Sigmoid colon (tissue), 4 donors: ENCODE measurements around the gene CDH19.

Source experiments
- CTCF ChIP-seq, 4 experiments: fragments of 450-650 bp in 3 of 4; fragments of 200-600 bp in 1 of 4; IDR thresholded peaks; one replicate each; pipeline ENCODE4 v1.5.1; 2016 to 2019; ENCODE audit warnings: antibody characterized with exemption in 4 of 4, mild to moderate bottlenecking in 3 of 4, moderate library complexity in 2 of 4
- POLR2A ChIP-seq, 2 donors: fragments of 450-650 bp; IDR thresholded peaks; one replicate each; pipeline ENCODE4 v1.6.1; 2016; ENCODE audit warnings: antibody characterized with exemption in 2 of 2, mild to moderate bottlenecking in 2 of 2, moderate library complexity in 2 of 2
- POLR2AphosphoS5 ChIP-seq, 4 donors: sonication (generic); formaldehyde crosslinking; IDR thresholded peaks; one replicate each; pipeline ENCODE4 v1.6.1; 2017; ENCODE audit warnings: antibody characterized with exemption in 4 of 4

GRCh38 chr18:66607632-66608031 is 3.7 kb upstream of the CDH19 start:
- TF ChIP-seq CTCF (IDR thresholded peaks at IDR 0.05) (no peak), POLR2AphosphoS5 (IDR thresholded peaks at IDR 0.05) (no peak), POLR2A (IDR thresholded peaks at IDR 0.05) (no peak)
